IPS DF 19.7 (cell line): Measurements from ENCODE around the gene CLDN3.
"Not testable (repeated sequence)": the region's sequence is repeated elsewhere in the genome, so short reads cannot be mapped to it uniquely, and the experiment has no call there.

Source experiments
- DNase-seq: peaks from one replicate; pipeline ENCODE4 v3.0.0-alpha.2; 2013; ENCODE audit warnings: low read depth, low spot score

The CLDN3 gene, protein sequence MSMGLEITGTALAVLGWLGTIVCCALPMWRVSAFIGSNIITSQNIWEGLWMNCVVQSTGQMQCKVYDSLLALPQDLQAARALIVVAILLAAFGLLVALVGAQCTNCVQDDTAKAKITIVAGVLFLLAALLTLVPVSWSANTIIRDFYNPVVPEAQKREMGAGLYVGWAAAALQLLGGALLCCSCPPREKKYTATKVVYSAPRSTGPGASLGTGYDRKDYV

GRCh38 chr7:73770002-73770859, at the start of gene CLDN3:
Gene CLDN3 (minus strand): TSS chr7:73770270. CDS start chr7:73770049, 221 bp downstream.
- DNase-seq: peak; percentile 64

GRCh38 chr7:73817121-73817520, 47.1 kb upstream of the CLDN3 start:
- DNase-seq: no peak

DNA sequence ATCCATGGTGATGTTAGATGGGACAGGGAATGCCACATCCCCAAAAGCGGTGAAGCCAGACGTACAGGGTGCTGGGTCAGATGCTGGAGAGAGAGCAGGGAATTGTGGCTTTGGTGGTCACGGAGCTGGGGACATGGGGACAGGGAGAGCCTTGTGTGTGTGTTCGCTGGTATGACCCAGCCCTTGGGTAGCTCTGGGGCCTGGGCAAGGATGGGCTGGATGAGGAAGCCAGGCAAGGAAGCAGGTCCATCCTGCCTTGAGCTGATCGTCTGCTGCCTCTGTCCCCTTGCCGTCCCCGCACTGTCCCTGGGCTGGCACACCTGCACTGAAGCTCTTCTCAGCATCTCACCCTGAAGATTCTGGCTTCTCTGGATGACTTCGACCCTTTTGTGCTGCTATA, 45.4 kb upstream of the CLDN3 start:
- no peak for DNase-seq

GRCh38 chr7:73812996-73813395, 42.9 kb upstream of the CLDN3 start:
- DNase-seq: no peak

GRCh38 chr7:73811760-73812168, 41.7 kb upstream of the CLDN3 start:
- no peak for DNase-seq

GRCh38 chr7:73810998-73811360, 40.9 kb upstream of the CLDN3 start:
- no peak for DNase-seq

DNA sequence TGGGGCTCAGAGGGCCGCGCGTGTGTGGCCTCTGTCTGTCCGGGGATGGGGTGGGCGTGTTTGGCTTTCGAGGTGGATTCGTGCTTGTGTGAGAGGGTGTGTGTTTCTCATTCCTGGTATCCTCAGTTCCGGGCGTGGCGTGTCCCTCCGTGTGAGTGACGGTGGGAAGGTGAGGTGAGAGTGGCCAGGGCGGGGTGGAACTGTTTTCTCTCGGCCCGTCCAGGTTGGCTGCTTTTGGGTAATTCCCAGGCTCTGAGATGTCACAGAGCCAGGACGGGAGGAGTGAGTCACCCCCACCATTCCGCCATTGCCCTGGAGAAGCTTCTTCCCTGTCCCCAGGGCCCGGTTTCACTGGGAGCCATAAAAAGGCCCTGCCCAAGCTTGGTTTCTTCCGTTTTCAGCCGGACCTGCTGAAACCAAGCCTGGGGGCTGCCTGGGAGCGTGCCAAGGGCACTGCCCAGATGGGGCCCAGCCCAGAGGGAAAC, 39.4 kb upstream of the CLDN3 start:
- no peak for DNase-seq

GRCh38 chr7:73802459-73802858, 32.4 kb upstream of the CLDN3 start:
- no peak for DNase-seq

DNA sequence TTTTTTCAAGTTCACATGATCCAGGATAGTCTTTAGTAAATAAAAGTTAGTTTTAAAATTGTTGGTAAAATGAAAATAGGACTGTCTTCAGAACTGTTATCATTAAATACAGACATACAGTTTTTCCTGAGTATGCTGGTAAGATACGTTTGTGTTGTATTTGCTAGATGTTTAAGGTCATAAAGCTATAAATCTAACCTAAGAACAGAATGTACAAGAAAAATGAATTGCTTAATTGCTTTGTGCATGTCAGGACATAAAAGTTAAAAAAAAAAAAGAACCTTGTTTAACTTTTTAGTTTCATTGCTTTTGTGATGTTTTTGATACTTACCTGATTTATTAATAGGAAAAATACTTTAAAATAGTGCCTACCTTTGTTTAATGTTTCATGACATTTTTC, 31.5 kb upstream of the CLDN3 start:
- no peak for DNase-seq

- no peak for DNase-seq
These were observed 29.4 kb upstream of the CLDN3 start for GRCh38 chr7:73799282-73800141.

GRCh38 chr7:73797176-73797575, 27.1 kb upstream of the CLDN3 start:
- not testable (repeated sequence) for DNase-seq

DNA sequence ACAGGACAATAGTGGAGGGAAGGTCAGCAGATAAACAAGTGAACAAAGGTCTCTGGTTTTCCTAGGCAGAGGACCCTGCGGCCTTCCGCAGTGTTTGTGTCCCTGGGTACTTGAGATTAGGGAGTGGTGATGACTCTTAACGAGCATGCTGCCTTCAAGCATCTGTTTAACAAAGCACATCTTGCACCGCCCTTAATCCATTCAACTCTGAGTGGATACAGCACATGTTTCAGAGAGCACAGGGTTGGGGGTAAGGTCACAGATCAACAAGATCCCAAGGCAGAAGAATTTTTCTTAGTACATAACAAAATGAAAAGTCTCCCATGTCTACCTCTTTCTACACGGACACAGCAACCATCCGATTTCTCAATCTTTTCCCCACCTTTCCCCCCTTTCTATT, 26.6 kb upstream of the CLDN3 start:
- DNase-seq: not testable (repeated sequence)

DNA sequence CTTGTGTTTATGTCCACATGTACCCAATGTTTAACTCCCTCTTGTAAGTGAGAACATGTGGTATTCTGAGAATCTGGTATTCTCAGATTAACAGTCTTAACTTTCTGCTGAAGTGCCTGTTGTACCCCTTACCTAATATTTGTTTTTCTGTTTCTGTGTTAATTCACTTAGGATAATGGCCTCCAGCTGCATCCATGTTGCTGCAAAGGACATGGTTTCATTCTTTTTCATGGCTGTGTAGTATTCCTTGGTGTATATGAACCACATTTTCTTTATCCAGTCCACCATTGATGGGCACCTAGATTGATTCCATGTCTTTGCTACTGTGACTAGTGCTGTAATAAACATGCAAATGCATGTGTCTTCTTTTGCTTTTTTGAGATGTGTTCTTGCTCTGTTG, 25.1 kb upstream of the CLDN3 start:
- not testable (repeated sequence) for DNase-seq

- not testable (repeated sequence) for DNase-seq
These were observed 21.2 kb upstream of the CLDN3 start for GRCh38 chr7:73791170-73791690.

DNA sequence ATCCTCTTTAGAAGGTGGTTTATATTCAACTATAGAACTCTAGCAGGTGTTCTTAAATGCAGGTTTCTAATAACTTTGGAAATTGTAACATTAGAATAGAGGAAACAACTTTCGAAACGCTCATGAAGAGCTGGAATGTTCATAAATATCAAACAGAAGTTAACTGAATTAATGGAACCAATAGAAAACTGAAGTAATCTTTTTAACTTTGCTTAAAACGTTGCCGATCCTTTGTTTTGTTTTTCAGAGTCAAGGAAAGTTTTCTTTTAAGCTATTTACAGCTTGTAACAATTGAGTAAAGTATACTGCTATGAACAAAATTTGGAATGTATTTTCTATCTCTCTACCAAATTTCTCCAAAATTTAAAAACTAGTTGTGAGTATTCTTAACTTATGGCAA, 19.0 kb upstream of the CLDN3 start:
- DNase-seq: no peak

- DNase-seq: not testable (repeated sequence)
These were observed 17.6 kb upstream of the CLDN3 start for GRCh38 chr7:73787786-73788048.

DNA sequence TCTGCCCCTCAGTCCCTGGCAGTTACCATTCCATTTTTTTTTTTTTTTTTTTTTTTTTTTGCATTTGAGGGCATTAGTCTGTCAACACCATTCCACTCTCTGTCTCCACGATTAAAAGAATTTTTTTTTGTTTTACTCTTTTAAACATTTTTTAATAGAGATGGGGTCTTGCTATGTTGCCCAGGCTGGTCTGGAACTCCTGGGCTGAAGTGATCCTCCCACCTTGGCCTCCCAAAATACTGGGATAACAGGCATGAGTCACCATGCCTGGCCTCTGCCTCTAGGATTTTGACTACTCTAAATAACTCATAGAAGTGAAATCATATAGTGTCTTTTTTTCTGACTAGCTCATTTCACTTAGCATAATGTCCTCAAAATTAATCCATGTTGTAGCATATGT, 16.5 kb upstream of the CLDN3 start:
- no peak for DNase-seq

DNA sequence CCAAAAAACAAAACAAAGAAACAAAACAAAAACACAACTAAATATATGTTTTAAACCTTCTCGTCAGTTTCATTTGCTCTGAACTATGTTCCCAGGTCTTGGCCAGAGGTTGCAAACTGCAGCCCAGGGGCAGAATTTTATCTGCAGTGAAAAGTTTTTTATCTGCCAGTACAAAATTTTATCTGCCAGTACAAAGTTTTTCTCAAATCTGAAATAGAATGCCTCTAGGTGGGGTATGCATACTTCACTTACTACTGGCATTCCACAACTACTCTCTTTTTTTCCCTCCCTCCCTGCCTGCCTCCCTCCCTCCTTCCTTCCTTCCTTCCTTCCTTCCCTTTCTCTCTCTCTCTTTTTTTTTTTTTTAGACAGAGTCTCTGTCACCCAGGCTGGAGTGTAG, 9.4 kb upstream of the CLDN3 start:
- no peak for DNase-seq

- no peak for DNase-seq
These were observed 8.8 kb upstream of the CLDN3 start for GRCh38 chr7:73778801-73779389.

DNA sequence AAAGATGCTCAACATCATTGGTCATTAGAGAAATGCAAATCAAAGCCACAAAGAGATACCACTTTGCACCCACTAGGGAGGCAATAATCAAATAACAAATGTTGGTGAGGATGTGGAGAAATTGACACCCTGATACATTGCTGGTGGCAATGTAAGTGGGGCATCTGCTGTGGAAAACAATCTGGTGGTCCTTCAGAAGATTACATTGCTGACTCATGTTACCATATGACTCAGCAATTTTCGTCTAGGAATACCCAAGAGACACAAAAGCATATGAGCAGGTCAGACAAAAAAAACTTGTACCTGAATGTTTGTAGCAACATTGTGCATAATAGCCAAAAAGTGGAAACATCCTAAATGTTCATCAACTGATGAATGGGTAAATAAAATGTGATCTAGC, 4.9 kb upstream of the CLDN3 start:
- no peak for DNase-seq

GRCh38 chr7:73773700-73774517, 3.8 kb upstream of the CLDN3 start:
- DNase-seq: no peak
